IMR-90 (cell line): Measurements from ENCODE around the gene RALGPS2. TPM values are rescaled to one million over a fixed set of nuclear protein-coding genes. Genes with fewer than 3 reads are reported as not detected.

Experiments used
- ATAC-seq: fragments of 200-7000 bp; cut with Tn5 transposase; 2 replicates; pipeline ENCODE4 v1.9.1; 2020; ENCODE audit warnings: low read depth, mild to moderate bottlenecking, moderate library complexity
- BruUV-seq: library from RNA; stranded (reverse); fragments of 400-500 nt; replicated peaks from 2 replicates; lab custom pipeline; 2021; lab: Mats Ljungman, UMichigan
- CTCF ChIA-PET: fragments of 300-600 bp; formaldehyde crosslinking; extraction: SDS; loops from one replicate; lab custom pipeline; 2021; ENCODE audit warnings: antibody characterized with exemption; lab: Yijun Ruan, JAX
- POLR2A ChIA-PET: fragments of 300-600 bp; sonication (Branson Sonifier 250); formaldehyde crosslinking; loops from one replicate; lab custom pipeline; 2022; ENCODE audit warnings: antibody characterized with exemption; ENCODE audit not compliant: unreplicated experiment; lab: Charles Lee
- DNase-seq: peaks from one replicate; pipeline ENCODE4 v3.0.0; 2013
- H2AFZ ChIP-seq: replicated peaks from 2 replicates; pipeline ENCODE3; 2013; ENCODE audit warnings: low read length, mild to moderate bottlenecking; ENCODE audit not compliant: poor library complexity
- H2AK5ac ChIP-seq: 2 replicates; pipeline ENCODE4 v1.6.1; 2013; ENCODE audit warnings: low read depth, low read length, inconsistent platforms
- H2AK9ac ChIP-seq: replicated peaks from 2 replicates; pipeline ENCODE3; 2013; ENCODE audit warnings: mild to moderate bottlenecking, low read depth, low read length, moderate library complexity; ENCODE audit not compliant: poor library complexity
- H2BK120ac ChIP-seq: 2 replicates; pipeline ENCODE4 v1.6.1; 2013; ENCODE audit warnings: low read depth, low read length, inconsistent platforms
- H2BK15ac ChIP-seq: 3 replicates; pipeline ENCODE4 v1.6.1; 2013; ENCODE audit warnings: low read depth, low read length, inconsistent platforms
- H2BK20ac ChIP-seq: 2 replicates; pipeline ENCODE4 v1.6.1; 2013; ENCODE audit warnings: low read depth, mild to moderate bottlenecking, inconsistent platforms, low read length, moderate library complexity
- H2BK5ac ChIP-seq: 2 replicates; pipeline ENCODE4 v1.6.1; 2013; ENCODE audit warnings: mild to moderate bottlenecking, low read depth, low read length, inconsistent platforms; ENCODE audit not compliant: poor library complexity, severe bottlenecking
- H3K14ac ChIP-seq: replicated peaks from 2 replicates; pipeline ENCODE4 v1.6.1; 2013; ENCODE audit warnings: low read depth, low read length, inconsistent platforms
- H3K18ac ChIP-seq: 2 replicates; pipeline ENCODE4 v1.6.1; 2013; ENCODE audit warnings: low read depth, low read length, control low read depth
- H3K23ac ChIP-seq: 2 replicates; pipeline ENCODE4 v1.6.1; 2013; ENCODE audit warnings: low read depth, low read length, inconsistent platforms
- H3K27ac ChIP-seq: 2 replicates; pipeline ENCODE4 v1.5.1; 2013; ENCODE audit warnings: mild to moderate bottlenecking, control low read depth, low read length; ENCODE audit not compliant: insufficient read depth
- H3K27me3 ChIP-seq: 2 replicates; pipeline ENCODE4 v1.6.1; 2013; ENCODE audit warnings: low read length; ENCODE audit not compliant: control insufficient read depth, insufficient read depth
- H3K36me3 ChIP-seq: 2 replicates; pipeline ENCODE4 v1.6.1; 2013; ENCODE audit warnings: low read length, mixed read lengths; ENCODE audit not compliant: control insufficient read depth, insufficient read depth
- H3K4ac ChIP-seq: 2 replicates; pipeline ENCODE4 v1.6.1; 2013; ENCODE audit warnings: low read depth, low read length, inconsistent platforms
- H3K4me1 ChIP-seq: 2 replicates; pipeline ENCODE4 v1.6.1; 2013; ENCODE audit warnings: low read length, mixed read lengths; ENCODE audit not compliant: control insufficient read depth, insufficient read depth
- H3K4me2 ChIP-seq: 2 replicates; pipeline ENCODE4 v1.6.1; 2013; ENCODE audit warnings: low read depth, mild to moderate bottlenecking, control low read depth, low read length, moderate library complexity
- H3K4me3 ChIP-seq: 2 replicates; pipeline ENCODE4 v1.5.1; 2013; ENCODE audit warnings: low read depth, mild to moderate bottlenecking, control low read depth, low read length, moderate library complexity; ENCODE audit not compliant: insufficient read depth
- H3K56ac ChIP-seq: 2 replicates; pipeline ENCODE4 v1.6.1; 2013; ENCODE audit warnings: low read length, inconsistent platforms; ENCODE audit not compliant: insufficient read depth; ENCODE audit errors: extremely low read depth
- H3K79me1 ChIP-seq, 2 experiments: 2 replicates each; pipeline ENCODE4 v1.6.1; 2013; ENCODE audit warnings: low read length in 2 of 2, inconsistent platforms in 1 of 2, low read depth in 1 of 2
- H3K9ac ChIP-seq: 2 replicates; pipeline ENCODE4 v1.6.1; 2013; ENCODE audit warnings: low read depth, low read length, control low read depth
- H3K9me1 ChIP-seq: 2 replicates; pipeline ENCODE4 v1.6.1; 2013; ENCODE audit warnings: low read length, inconsistent platforms; ENCODE audit not compliant: insufficient read depth
- H3K9me3 ChIP-seq: 2 replicates; pipeline ENCODE4 v1.6.1; 2013; ENCODE audit warnings: low read length; ENCODE audit not compliant: control insufficient read depth, insufficient read depth
- H4K20me1 ChIP-seq: 2 replicates; pipeline ENCODE4 v1.6.1; 2013; ENCODE audit warnings: low read length, inconsistent platforms; ENCODE audit not compliant: insufficient read depth
- H4K5ac ChIP-seq: 2 replicates; pipeline ENCODE4 v1.6.1; 2013; ENCODE audit warnings: mild to moderate bottlenecking, low read depth, low read length, control low read depth
- H4K8ac ChIP-seq, 2 experiments: 2 replicates each; pipeline ENCODE4 v1.6.1; 2013; ENCODE audit warnings: low read depth in 2 of 2, low read length in 2 of 2, control low read depth in 1 of 2, inconsistent platforms in 1 of 2
- H4K91ac ChIP-seq: 2 replicates; pipeline ENCODE4 v1.6.1; 2013; ENCODE audit warnings: low read depth, low read length, inconsistent platforms; ENCODE audit not compliant: insufficient read depth
- ELK1 ChIP-seq: fragments of 150-350 bp; IDR thresholded peaks from 2 replicates; pipeline ENCODE4 v1.6.1; 2016; ENCODE audit warnings: low read depth, mild to moderate bottlenecking, low read length, moderate library complexity, borderline replicate concordance
- FOS ChIP-seq: fragments of 150-350 bp; IDR thresholded peaks from 2 replicates; pipeline ENCODE4 v1.6.1; 2016; ENCODE audit warnings: low read depth, low read length
- MAFK ChIP-seq: IDR thresholded peaks from 2 replicates; pipeline ENCODE4 v1.6.1; 2012; ENCODE audit warnings: low read depth, low read length, improper control_type of control experiment
- MXI1 ChIP-seq: IDR thresholded peaks from 2 replicates; pipeline ENCODE4 v1.6.1; 2012; ENCODE audit warnings: low read depth, mild to moderate bottlenecking, low read length, moderate library complexity, borderline replicate concordance
- RAD21 ChIP-seq: IDR thresholded peaks from 2 replicates; pipeline ENCODE4 v1.6.1; 2012; ENCODE audit warnings: low read length, improper control_type of control experiment
- USF2 ChIP-seq: fragments of 150-350 bp; IDR thresholded peaks from 2 replicates; pipeline ENCODE4 v1.6.1; 2017; ENCODE audit warnings: mild to moderate bottlenecking, antibody characterized with exemption, low read length, low read depth
- WGBS, 2 experiments: methylation state at CpG; one replicate each; pipeline versions ENCODE4 v1.1.5 to v1.1.7; 2013; ENCODE audit warnings: missing lambda C conversion rate in 2 of 2; ENCODE audit not compliant: insufficient read length in 1 of 2; ENCODE audit errors: extremely low coverage in 2 of 2; 5-methylcytosine and 5-hydroxymethylcytosine counted together
- dilution Hi-C: fragments of 300-500 bp; cut with HindIII; formaldehyde crosslinking; loops from one replicate; pipeline ENCODE4 v1.14.3; 2018; ENCODE audit warnings: low sequenced_read_pairs; ENCODE audit not compliant: unreplicated experiment
- in situ Hi-C: fragments of 300-500 bp; cut with MboI; formaldehyde crosslinking; loops from 3 replicates; pipeline ENCODE4 v1.14.3; 2019; ENCODE audit warnings: low sequenced_read_pairs, inconsistent platforms, mixed read lengths
- intact Hi-C: fragments of 100-400 bp; cut with micrococcal nuclease; formaldehyde crosslinking; loops from 2 replicates; pipeline ENCODE4 v1.10.0; 2022
- polyA plus RNA-seq, 3 experiments: library from polyadenylated mRNA; depleted of rRNA; stranded (reverse); fragments of >200 nt; gene quantifications; 2 replicates each; pipeline ENCODE4 v1.2.3, GENCODE V29; 2012; ENCODE audit warnings: low replicate concordance in 1 of 3
- total RNA-seq: library from RNA; depleted of rRNA; stranded (reverse); fragments of >200 nt; gene quantifications from 2 replicates; pipeline ENCODE4 v1.2.3, GENCODE V29; 2012

RALGPS2 gene
- total and polyA plus RNA-seq, 2 of the 4 experiments (the other 2 are of a cell fraction) = 13.8 to 148 TPM

- Histone ChIP-seq H2BK120ac (no peak overlapping the region), H3K18ac (no peak overlapping the region), H3K4me3 (no peak overlapping the region), H4K91ac (no peak overlapping the region), H3K36me3 (no peaks in the 10 kb centered on the region), H3K4me1 (peaks cover 3% of the 10 kb centered on the region; the same call in 1 of the 2 replicates), H3K56ac (no peak overlapping the region; the same call in 1 of the 2 replicates), H2AK9ac (no peak overlapping the region), H2BK15ac (no peak overlapping the region), H3K4ac (no peak overlapping the region; the same call in 1 of the 2 replicates), H4K5ac (no peak overlapping the region), H2BK5ac (no peak overlapping the region), H3K14ac (no peak overlapping the region), H3K9me1 (no peaks in the 10 kb centered on the region), H2BK20ac (no peak overlapping the region), H3K79me1 (no peaks in the 10 kb centered on the region), H2AFZ (no peak overlapping the region), H3K9ac (no peak overlapping the region), H2AK5ac (no peak overlapping the region), H3K27ac (no peak overlapping the region), H3K27me3 (peaks cover 20% of the 10 kb centered on the region), H3K4me2 (no peak overlapping the region), H4K20me1 (no peaks in the 10 kb centered on the region), H3K9me3 (no peaks in the 10 kb centered on the region), H4K8ac (no peak overlapping the region), H3K23ac (no peak overlapping the region; the same call in 1 of the 2 replicates)
- dilution Hi-C loops (no loop called here), intact Hi-C loops (no loop called here), in situ Hi-C loops (no loop called here)
- ChIA-PET CTCF (interaction anchor here (0.6 kb wide), 1 partner anchor 412 kb away, joined by 3 read pairs; the partner anchor contains the start of gene AXDND1), POLR2A (interaction anchor here (0.6 kb wide), 1 partner anchor 25 kb away, joined by 4 read pairs; no protein-coding TSS in a partner anchor)
- BruUV-seq = no TSS peak
- 17% methylated on average over 3 of the region's 23 CpGs; no CpG with 5 or more reads in 1 of the 2 experiments for WGBS, 2 experiments
- TF ChIP-seq FOS (no peak), MXI1 (no peak), RAD21 (no peak), MAFK (no peak), ELK1 (no peak), USF2 (no peak)
- ATAC-seq (no peak), DNase-seq (no peak)
These were observed 228.7 kb downstream of the RALGPS2 start for GRCh38 chr1:178953538-178954324.
